GM23338 (cell line): Measurements from ENCODE around the gene FLVCR1.

ENCODE experiments used
- CREB1 ChIP-seq: fragments of 250-450 bp; sonication (Bioruptor Pico); IDR thresholded peaks from 2 replicates; pipeline ENCODE4 v1.5.0; 2020; ENCODE audit warnings: low read depth, mild to moderate bottlenecking, moderate library complexity
- CTCF ChIP-seq, 2 experiments: fragments of 200-600 bp in 1 of 2; sonication (generic) in 1 of 2; conservative IDR thresholded peaks; 2 replicates each; pipeline versions ENCODE4 v1.5.1 to v1.6.1; 2016 to 2017; ENCODE audit warnings: antibody characterized with exemption in 2 of 2, low read depth in 2 of 2, mild to moderate bottlenecking in 2 of 2, moderate library complexity in 1 of 2
- EZH2 ChIP-seq: fragments of 200-600 bp; sonication (generic); IDR thresholded peaks from one replicate; pipeline ENCODE4 v1.8.0; 2017; ENCODE audit warnings: antibody characterized with exemption, mild to moderate bottlenecking, low read depth; ENCODE audit not compliant: unreplicated experiment
- EZH2phosphoT487 ChIP-seq: fragments of 200-600 bp; sonication (generic); IDR thresholded peaks from one replicate; pipeline ENCODE4 v1.8.1; 2018; ENCODE audit warnings: antibody characterized with exemption; ENCODE audit not compliant: unreplicated experiment
- JUNB ChIP-seq: IDR thresholded peaks from one replicate; pipeline ENCODE4 v1.6.1; 2016; ENCODE audit warnings: antibody characterized with exemption; ENCODE audit not compliant: unreplicated experiment
- POLR2AphosphoS5 ChIP-seq: IDR thresholded peaks from 2 replicates; pipeline ENCODE4 v1.6.1; 2016; ENCODE audit warnings: antibody characterized with exemption, low read depth
- STAT1 ChIP-seq: IDR thresholded peaks from one replicate; pipeline ENCODE4 v1.6.1; 2016; ENCODE audit warnings: antibody characterized with exemption; ENCODE audit not compliant: unreplicated experiment
- TF ChIP-seq, protein P1 (sequence below): IDR thresholded peaks from one replicate; pipeline ENCODE4 v1.6.1; 2018; ENCODE audit warnings: antibody characterized with exemption; ENCODE audit not compliant: unreplicated experiment
- TF ChIP-seq, protein P2 (sequence below): IDR thresholded peaks from 2 replicates; pipeline ENCODE4 v1.6.1; 2016; ENCODE audit warnings: antibody characterized with exemption

- no peak for TF ChIP-seq CTCF (conservative IDR thresholded peaks at IDR 0.05; ENCODE audit: low read depth in 2 of 2)
- TF ChIP-seq, protein P1, sequence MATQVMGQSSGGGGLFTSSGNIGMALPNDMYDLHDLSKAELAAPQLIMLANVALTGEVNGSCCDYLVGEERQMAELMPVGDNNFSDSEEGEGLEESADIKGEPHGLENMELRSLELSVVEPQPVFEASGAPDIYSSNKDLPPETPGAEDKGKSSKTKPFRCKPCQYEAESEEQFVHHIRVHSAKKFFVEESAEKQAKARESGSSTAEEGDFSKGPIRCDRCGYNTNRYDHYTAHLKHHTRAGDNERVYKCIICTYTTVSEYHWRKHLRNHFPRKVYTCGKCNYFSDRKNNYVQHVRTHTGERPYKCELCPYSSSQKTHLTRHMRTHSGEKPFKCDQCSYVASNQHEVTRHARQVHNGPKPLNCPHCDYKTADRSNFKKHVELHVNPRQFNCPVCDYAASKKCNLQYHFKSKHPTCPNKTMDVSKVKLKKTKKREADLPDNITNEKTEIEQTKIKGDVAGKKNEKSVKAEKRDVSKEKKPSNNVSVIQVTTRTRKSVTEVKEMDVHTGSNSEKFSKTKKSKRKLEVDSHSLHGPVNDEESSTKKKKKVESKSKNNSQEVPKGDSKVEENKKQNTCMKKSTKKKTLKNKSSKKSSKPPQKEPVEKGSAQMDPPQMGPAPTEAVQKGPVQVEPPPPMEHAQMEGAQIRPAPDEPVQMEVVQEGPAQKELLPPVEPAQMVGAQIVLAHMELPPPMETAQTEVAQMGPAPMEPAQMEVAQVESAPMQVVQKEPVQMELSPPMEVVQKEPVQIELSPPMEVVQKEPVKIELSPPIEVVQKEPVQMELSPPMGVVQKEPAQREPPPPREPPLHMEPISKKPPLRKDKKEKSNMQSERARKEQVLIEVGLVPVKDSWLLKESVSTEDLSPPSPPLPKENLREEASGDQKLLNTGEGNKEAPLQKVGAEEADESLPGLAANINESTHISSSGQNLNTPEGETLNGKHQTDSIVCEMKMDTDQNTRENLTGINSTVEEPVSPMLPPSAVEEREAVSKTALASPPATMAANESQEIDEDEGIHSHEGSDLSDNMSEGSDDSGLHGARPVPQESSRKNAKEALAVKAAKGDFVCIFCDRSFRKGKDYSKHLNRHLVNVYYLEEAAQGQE = no peak
- no peak for TF ChIP-seq EZH2phosphoT487
- no peak for TF ChIP-seq EZH2
- no peak for TF ChIP-seq JUNB
- TF ChIP-seq CREB1 (CRISPR knock-in tag) = no peak
- no peak for TF ChIP-seq STAT1
- no peak for TF ChIP-seq POLR2AphosphoS5
- TF ChIP-seq, protein P2, sequence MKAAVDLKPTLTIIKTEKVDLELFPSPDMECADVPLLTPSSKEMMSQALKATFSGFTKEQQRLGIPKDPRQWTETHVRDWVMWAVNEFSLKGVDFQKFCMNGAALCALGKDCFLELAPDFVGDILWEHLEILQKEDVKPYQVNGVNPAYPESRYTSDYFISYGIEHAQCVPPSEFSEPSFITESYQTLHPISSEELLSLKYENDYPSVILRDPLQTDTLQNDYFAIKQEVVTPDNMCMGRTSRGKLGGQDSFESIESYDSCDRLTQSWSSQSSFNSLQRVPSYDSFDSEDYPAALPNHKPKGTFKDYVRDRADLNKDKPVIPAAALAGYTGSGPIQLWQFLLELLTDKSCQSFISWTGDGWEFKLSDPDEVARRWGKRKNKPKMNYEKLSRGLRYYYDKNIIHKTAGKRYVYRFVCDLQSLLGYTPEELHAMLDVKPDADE = no peak
Measured at GRCh38 chr1:212824201-212824600, 33.9 kb upstream of the FLVCR1 start.
